Mammary epithelial cell (primary cell): Measurements from ENCODE around the gene APMAP.

Experiments
- CTCF ChIP-seq, 2 donors: IDR thresholded peaks in 1 of 2; conservative IDR thresholded peaks in 1 of 2; 2 replicates each; pipeline ENCODE4 v1.5.1; 2011 to 2012; ENCODE audit warnings: inconsistent platforms in 2 of 2, low read length in 2 of 2, mild to moderate bottlenecking in 2 of 2, control low read depth in 1 of 2, low read depth in 1 of 2; ENCODE audit not compliant: insufficient read depth in 1 of 2; ENCODE audit errors: extremely low read depth in 1 of 2
- EZH2 ChIP-seq: IDR thresholded peaks from 2 replicates; pipeline ENCODE4 v1.6.1; 2012; ENCODE audit warnings: low read length, inconsistent platforms, borderline replicate concordance

- TF ChIP-seq CTCF (conservative IDR thresholded peaks at IDR 0.05 in 1 of 2, IDR thresholded peaks at IDR 0.05 in 1 of 2; ENCODE audit: extremely low read depth in 1 of 2, insufficient read depth in 1 of 2, low read depth in 1 of 2, low read length in 2 of 2) (no peak), EZH2 (no peak)
These were observed 37.6 kb upstream of the APMAP start for GRCh38 chr20:25030007-25030648.
